Inflammatory macrophage treated with lipopolysaccharide for 4 hours (primary cell): ENCODE measurements around the gene SHROOM2.
"Not testable (repeated sequence)": the region's sequence is repeated elsewhere in the genome, so short reads cannot be mapped to it uniquely, and the experiment has no call there.

Source experiments
- DNase-seq: peaks from one replicate; pipeline ENCODE4 v3.0.0-alpha.2; 2020

SHROOM2 gene

DNA sequence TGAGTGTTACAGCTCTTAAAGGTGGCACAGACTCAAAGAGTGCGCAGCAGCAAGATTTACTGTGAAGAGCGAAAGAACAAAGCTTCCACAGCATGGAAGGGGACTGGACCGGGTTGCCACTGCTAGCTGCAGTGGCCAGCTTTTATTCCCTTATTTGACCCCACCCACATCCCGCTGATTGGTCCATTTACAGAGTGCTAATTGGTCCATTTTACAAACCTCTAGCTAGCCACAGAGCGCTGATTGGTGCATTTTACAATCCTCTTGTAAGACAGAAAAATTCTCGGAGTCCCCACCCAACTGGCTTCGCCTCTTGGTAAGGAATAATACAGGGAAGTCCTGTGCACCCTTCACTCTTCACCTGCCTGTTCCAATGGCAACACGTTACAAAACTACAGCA, 1.9 kb upstream of the SHROOM2 start:
- no peak for DNase-seq

GRCh38 chrX:9785254-9785943, 830 bp upstream of the SHROOM2 start:
- no peak for DNase-seq

DNA sequence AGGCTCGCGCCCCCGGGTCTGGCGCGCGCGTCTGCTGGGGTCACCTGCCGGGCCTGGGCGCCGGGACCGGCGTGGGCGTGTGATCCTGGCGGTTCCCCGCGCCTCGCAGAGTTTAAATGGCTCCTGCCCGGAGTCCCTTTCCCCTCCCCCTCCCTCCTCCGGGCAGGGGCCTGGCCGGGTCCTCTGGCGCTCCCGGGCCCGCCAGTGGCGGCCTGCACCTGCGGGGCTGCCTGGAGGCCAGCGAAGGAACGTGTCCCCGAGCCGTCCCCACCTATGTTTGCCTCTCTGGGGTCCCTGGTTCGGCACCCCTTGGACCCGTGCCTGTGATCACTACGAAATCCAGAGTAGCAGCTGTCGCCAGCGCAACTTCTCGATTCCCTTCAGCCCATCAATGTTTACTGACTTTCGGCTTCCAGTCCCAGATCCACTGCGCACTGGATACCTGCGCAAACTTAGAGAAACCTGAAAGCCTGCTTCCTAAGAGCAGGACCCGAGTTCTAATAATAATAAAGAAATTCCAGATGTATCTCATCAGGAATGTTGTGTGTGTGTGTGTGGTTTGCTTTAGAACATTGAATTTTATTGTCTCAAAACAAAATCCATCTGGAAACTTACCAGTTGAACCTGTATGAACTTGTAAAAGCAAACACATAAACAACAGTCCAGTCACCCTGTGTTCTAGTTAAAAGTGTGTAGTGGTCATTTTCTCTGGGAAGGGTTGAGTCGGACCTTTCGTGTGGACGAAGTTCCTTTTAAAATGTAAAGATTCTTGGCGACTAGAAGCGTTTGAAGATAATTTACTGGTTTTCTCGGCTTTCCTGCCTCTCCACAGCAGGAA, 788 bp downstream of the SHROOM2 start:
- DNase-seq, result no peak

- no peak for DNase-seq
Observed at GRCh38 chrX:9788911-9789310, 2.7 kb downstream of the SHROOM2 start.

DNA sequence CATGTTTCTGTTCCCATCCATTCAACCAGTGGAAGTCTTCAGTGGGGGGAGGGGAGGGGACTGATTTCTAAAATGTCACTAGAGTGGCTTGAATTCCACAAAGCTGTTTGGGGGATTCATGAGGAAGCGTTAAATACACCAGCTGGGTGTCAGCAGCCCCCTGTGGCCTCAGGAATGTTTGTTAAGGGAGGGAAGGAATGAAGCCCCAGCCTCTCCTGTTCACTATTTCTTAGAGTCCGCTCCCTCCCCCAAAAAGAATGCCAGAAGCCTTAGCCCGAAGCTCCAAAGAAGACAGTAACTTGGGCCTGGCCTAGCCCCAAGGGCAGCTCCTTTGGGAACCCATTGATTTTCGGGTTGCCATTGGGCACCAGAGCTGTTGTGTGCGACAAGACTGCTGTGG, 3.3 kb downstream of the SHROOM2 start:
- no peak for DNase-seq

DNA sequence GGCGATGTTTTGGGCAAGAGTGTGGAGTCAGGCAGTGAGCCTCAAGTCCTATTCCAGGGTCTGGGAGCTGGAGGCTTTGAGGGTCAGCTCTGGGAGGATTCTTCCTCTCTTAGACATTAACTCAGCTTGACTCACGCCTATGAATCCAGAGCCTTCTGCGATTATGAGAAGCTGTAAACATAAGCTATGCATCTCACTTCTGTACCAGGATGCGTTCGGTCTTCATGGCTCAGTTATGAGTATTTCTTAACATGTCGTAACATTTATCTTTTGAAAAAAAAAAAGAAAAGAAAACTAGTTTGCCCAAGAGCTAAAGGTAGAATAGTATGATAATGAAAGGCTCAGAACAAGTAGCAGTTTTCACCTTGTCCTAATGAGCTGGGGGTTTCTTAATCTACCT, 4.6 kb downstream of the SHROOM2 start:
- no peak for DNase-seq

DNA sequence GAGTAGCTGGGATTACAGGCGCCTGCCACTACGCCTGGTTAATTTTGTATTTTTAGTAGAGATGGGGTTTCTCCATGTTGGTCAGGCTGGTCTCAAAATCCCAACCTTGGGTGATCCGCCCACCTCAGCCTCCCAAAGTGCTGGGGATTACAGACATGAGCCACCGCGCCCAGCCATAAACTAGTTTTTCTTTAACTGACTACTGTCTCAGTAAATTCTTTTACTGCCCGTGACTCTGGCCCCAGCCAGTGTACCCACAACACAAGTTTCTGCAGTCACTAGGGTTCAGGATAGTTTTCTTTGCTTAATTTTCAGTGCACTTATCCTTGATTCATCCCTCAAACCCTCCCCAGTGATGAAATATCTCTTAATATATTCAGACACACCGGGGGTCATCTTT, 8.3 kb downstream of the SHROOM2 start:
- no peak for DNase-seq

DNA sequence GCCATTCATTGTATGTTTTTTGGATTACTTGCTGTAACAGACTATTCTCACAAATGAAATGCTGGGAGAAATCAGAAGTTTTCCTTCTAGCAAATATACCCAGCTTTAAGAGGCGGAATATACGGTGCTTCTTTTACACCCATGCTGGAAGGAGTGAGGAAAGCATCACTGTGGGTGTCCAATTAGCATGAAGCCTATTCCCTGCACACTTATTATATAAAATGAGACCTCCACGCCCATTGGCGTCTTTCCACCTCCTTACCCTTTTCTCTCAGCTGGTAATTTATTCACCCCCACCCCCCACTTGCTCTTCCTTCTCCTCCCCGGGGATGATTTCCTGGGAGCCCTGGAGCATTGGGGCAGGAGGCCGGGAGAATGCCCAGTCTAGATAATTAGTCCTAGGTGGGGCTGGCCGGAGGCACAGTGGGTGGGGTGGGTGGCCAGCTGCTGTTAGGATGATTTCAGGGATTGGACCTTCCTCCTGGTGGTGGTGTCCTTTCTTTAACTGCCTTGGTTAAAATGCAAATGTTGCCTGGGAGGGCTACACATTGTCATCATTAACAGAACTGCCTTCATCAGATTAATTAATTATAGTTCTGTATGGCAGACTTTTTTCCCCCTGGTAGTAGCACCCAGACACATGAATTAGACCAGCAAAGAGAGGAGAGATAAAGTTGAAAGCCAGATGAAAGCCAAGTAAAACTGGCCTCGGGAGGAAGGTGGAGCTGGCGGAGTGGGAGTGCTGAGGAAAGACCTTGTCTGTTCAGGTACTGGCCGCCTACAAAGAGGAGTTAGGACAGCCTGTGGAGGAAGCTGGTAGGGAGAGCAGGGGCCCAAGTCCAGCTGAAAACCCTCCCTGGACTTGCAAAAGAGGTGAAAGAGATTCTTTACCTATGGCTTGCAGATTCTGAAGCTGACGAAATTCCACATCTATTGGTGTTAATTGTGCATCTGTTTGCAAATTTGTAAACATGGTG, 11.4 kb downstream of the SHROOM2 start:
- DNase-seq, result no peak

DNA sequence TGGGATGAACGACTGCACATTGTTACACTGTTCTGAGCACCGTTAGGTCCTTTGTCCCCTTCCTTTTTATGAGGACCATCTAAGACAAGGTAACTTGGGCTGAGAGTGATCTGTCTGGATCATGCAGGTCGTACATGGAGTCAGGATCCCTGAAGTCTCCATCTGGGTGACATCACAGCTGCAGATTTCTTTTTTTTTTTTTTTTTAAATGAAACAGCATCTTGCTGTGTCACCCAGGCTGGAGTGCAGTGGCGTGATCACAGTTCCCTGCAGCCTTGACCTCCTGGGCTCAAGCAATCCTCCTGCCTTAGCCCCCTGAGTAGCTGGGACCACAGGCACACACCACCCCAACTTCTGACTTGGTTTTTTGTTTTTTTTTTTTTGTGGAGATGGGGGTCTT, 16.5 kb downstream of the SHROOM2 start:
- DNase-seq, result no peak

GRCh38 chrX:9804444-9804843, 18.2 kb downstream of the SHROOM2 start:
- DNase-seq, result no peak

DNA sequence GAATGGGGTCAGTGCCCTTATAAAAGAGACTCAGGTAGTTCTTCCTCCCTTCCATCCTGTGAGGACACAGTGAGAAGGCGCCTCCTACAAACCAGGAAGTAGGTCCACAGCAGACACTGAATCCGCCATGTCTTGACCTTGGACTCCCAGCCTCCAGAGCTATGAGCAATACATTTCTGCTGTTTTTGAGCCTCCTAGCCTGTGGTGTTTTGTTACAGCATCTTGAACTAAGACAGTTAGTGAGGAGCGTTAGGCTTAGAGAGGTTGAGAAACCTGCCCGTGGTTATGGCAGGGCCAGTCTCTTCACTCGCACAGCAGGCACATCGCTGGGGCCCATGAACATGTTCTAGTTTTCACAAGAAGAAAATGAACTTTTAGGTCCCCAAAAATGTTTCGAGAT, 19.7 kb downstream of the SHROOM2 start:
- DNase-seq, result no peak

GRCh38 chrX:9807355-9808182, 21.3 kb downstream of the SHROOM2 start:
- no peak for DNase-seq

DNA sequence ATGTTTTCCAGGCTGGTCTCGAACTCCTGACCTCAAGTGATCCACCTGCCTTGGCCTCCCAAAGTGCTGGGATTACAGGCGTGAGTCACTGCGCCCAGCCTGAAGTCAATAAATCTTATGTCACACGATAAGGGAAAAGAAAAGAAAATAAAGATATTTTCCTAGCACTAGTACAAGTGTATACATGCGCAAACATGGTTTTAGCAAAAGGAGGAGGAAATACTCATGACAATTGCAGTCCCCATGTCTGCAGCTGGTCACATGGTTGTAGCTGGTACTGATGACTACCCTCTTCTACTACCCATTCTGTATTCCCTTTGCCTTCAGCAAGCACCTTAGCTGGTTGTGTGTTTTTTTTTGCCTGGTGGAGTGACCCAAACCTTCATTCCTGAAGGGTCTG, 23.6 kb downstream of the SHROOM2 start:
- DNase-seq, result not testable (repeated sequence)

- not testable (repeated sequence) for DNase-seq
Observed at GRCh38 chrX:9811086-9811485, 24.9 kb downstream of the SHROOM2 start.

GRCh38 chrX:9816084-9816700, 30.0 kb downstream of the SHROOM2 start:
- no peak for DNase-seq

- DNase-seq, result no peak
Observed at GRCh38 chrX:9821572-9821971, 35.3 kb downstream of the SHROOM2 start.

DNA sequence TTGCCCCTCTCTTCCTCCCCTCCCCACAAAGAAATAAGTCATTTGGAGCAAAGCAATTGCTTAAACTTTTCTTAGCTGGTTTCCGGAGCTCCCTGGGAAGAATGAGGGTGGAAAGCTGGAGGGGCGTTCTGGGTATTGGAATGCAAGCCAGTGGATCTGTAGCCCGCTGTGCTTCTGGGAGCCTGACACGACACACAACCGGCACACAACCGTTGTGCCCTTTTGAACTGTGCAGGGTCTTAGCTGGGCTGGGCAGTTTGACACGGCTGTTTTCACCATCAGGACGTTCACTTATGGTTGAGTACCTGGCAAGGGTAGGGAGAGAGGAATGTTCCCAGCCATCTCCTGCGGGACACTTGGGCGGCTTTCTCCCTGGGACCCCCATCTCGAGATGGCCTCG, 38.3 kb downstream of the SHROOM2 start:
- DNase-seq, result no peak

DNA sequence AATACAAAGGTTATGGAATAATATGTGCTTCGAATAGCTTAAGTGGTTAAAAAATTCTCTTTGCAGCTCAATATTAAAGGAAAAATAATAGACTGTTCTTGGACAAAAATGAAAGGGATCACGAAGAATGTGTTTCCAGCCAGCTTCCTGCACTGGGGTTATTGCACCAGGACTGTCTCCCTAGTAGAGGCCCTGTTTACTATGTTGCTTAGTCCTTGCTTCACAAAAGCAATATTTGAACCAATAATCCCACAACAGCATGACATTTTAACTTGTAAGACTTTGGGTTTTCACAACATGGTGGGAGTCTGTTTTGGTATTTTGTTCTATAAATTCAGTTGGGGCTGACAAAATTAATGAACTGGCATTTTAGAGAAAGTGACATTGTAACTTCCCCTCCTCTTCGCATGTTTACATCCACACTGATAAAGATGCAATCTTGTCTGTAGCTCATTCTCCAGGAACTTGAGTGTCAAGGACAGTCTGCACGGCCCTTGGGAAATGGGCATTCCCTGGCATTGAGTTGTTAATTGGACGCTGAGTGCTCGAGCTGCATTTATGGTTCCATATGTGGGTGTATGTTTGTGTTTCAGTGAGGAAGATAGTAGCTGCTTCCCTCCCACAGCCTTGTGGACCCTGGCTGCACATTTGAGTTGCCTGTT, 39.0 kb downstream of the SHROOM2 start:
- no peak for DNase-seq

DNA sequence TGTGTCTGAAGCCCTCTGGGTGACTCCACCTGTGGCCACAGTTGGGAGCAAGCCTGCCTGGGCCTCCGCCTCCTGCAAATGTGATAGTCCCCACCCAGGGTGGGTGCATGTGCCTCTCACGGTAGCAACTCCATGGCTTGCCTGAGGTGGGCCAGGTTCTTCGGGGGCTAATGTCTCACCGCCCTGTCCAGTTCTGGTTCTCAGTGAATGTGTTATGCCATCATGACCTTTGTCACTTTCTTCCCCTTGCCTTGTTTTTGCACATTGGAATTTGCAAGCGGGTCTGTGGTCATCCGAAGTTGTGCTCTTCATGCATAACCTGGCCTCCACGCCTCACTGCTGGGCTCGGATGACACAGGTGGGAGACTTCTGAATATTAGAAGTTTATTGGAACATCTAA, 39.7 kb downstream of the SHROOM2 start:
- no peak for DNase-seq

DNA sequence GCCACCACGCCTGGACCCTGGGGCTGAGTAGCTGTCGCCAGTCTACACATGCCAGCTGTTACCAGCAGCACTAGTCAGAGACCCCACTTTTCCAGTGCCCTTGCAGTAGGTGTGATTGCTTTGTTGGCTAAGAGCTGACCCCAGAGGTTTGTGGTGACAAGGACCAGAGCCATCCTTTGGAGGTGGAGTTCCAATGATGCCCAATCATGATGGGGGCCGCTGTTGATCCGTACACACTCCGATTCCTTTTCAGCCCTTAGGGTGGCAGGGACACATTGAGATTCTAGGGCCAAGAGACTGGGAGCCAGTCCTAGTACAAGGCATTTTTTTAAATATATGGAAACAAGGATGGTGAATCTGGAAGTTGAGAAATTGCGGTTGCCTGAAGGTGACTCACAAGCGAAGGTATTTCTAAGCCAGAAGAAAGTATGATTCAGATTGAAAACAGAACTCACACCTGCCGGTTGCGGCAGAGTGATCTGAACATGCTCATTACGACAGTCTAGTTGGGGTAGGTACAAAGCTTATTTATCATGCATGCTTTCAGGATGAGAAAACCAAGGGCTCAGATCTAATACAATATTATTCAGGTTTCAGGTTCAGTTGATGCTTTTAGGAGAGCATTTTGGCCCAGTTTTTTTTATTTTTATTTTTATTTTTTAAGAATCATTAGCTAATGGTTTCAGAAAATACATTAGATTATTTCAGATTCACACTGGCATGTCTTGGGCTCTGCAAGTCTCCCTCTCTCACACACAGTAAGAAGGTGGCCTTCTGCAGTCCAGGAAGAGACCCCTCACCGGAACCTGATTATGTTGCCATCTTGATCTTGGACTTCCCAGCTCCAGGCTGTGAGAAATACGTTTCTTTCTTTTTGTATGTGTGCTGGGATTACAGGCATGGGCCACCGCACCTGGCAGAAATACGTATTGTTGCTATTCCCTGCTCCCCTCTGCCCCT, 43.4 kb downstream of the SHROOM2 start:
- no peak for DNase-seq
